ENCODE results near the gene SORT1.

Gene SORT1

GRCh38 chr1:109283748-109284600, 113.7 kb downstream of the SORT1 start:
- peak overlapping the region; percentile 89 for H3K4me2 ChIP-seq
- TF ChIP-seq CTCF (conservative IDR thresholded peaks at IDR 0.05; ENCODE audit: low read depth, low read length) = peak; percentile 6; the same call in 1 of the 2 replicates
- no peaks in the 10 kb centered on the region for H4K20me1 ChIP-seq (ENCODE audit: insufficient read depth)
- peak overlapping the region; percentile 70 for H3K27ac ChIP-seq
- peak overlapping the region; percentile 70 for H3K9ac ChIP-seq
- no peaks in the 10 kb centered on the region for H3K79me2 ChIP-seq (ENCODE audit: insufficient read depth, low read depth)
- H2AFZ ChIP-seq (ENCODE audit: low read depth) = peak overlapping the region; percentile 84
- peaks cover 25% of the 10 kb centered on the region for H3K4me1 ChIP-seq (ENCODE audit: low read depth, poor library complexity, severe bottlenecking)
- no peaks in the 10 kb centered on the region for H3K36me3 ChIP-seq (ENCODE audit: insufficient read depth)
- peak overlapping the region; percentile 98 for H3K4me3 ChIP-seq (IDR thresholded peaks at IDR 0.05; ENCODE audit: insufficient read depth, low read depth, low read length)
- no peaks in the 10 kb centered on the region for H3K27me3 ChIP-seq (ENCODE audit: insufficient read depth, low read depth)

DNA sequence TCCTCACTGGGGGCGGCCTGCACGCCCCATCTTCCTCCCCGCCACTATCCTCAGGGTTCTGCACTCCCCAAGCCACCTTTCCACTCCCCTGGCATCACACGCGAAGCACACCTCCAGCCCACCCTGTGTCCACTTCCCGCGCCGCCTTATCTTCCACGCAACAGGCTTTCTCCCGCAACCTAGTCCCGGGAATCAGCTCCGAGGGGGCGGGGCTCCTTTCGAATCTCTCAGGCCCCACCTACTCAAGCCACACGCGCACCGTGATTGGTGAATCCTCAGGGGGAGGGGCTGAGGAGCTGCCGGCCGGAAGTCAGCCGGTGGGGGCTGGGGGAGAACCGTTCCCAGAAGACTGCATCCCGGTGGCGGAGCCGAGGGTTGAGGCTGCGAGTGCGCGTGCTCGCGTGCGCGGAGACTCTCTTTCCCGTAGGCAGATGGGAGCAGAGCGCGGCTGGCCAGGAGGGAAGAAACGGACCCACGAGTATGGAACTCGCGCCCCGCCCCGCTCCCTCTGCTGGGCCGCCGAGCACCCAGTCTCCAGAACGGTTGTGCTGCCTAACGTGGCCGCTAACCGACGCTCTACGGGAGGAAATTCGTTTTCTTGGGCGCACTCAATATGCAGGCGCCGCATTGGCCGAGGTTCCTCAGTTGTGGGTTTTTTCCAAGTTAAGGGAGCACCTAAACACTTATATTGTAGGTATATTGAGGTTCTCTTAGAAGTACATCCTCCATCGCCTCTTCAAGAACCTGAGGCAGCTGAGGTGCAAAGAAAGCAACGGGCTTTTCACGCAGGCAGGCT, 114.6 kb downstream of the SORT1 start, which contains the start of gene PSRC1:
Gene PSRC1, minus strand, starts transcription at position 194 of the 796 bp plus-strand sequence.
- Histone ChIP-seq H3K9ac (peak within 1 kb of the TSS; percentile 70), H3K27ac (peak within 1 kb of the TSS; percentile 70), H3K4me1 (ENCODE audit: low read depth, poor library complexity, severe bottlenecking) (peaks cover 26% of the 10 kb centered on the region), H3K27me3 (ENCODE audit: insufficient read depth, low read depth) (no peaks in the 10 kb centered on the region), H4K20me1 (ENCODE audit: insufficient read depth) (no peaks in the 10 kb centered on the region), H3K4me3 (IDR thresholded peaks at IDR 0.05; ENCODE audit: insufficient read depth, low read depth, low read length) (peak within 1 kb of the TSS; percentile 98), H2AFZ (ENCODE audit: low read depth) (peak within 1 kb of the TSS; percentile 84), H3K4me2 (peak within 1 kb of the TSS; percentile 89), H3K79me2 (ENCODE audit: insufficient read depth, low read depth) (no peaks in the 10 kb centered on the region), H3K36me3 (ENCODE audit: insufficient read depth) (no peaks in the 10 kb centered on the region)
- peak; percentile 72 for TF ChIP-seq CTCF (conservative IDR thresholded peaks at IDR 0.05; ENCODE audit: low read depth, low read length)

DNA sequence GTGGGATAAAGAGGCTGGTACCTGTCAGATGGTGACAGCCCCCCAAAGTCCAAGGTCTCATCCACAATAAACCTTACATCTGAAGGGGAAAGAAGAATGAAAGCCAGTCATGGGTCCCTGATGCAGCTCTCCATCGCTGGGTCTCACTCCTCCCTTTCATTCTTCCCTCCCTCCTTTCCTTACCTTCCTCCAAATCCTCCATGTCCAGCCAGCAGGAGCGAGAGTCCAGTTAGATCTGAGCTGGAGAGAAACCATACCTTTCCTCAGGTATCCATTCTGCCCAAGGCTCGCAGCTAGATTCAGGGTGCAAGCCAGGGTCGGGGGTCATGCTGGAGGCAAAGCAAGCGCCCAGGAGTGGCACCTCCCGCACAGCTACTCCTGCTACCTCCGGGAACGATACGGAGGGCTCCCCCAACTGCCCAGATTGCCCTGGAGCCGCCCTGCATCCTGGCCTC, 115.2 kb downstream of the SORT1 start:
- H3K4me3 ChIP-seq (IDR thresholded peaks at IDR 0.05; ENCODE audit: insufficient read depth, low read depth, low read length) = peak overlapping the region; percentile 98
- no peak for TF ChIP-seq CTCF (conservative IDR thresholded peaks at IDR 0.05; ENCODE audit: low read depth, low read length)
- H2AFZ ChIP-seq (ENCODE audit: low read depth) = peak overlapping the region; percentile 84
- H3K27me3 ChIP-seq (ENCODE audit: insufficient read depth, low read depth) = no peaks in the 10 kb centered on the region
- H3K27ac ChIP-seq = no peak overlapping the region
- no peaks in the 10 kb centered on the region for H3K36me3 ChIP-seq (ENCODE audit: insufficient read depth)
- peak overlapping the region; percentile 89 for H3K4me2 ChIP-seq
- H4K20me1 ChIP-seq (ENCODE audit: insufficient read depth) = no peaks in the 10 kb centered on the region
- H3K9ac ChIP-seq = peak overlapping the region; percentile 70
- H3K79me2 ChIP-seq (ENCODE audit: insufficient read depth, low read depth) = no peaks in the 10 kb centered on the region
- H3K4me1 ChIP-seq (ENCODE audit: low read depth, poor library complexity, severe bottlenecking) = peaks cover 32% of the 10 kb centered on the region

DNA sequence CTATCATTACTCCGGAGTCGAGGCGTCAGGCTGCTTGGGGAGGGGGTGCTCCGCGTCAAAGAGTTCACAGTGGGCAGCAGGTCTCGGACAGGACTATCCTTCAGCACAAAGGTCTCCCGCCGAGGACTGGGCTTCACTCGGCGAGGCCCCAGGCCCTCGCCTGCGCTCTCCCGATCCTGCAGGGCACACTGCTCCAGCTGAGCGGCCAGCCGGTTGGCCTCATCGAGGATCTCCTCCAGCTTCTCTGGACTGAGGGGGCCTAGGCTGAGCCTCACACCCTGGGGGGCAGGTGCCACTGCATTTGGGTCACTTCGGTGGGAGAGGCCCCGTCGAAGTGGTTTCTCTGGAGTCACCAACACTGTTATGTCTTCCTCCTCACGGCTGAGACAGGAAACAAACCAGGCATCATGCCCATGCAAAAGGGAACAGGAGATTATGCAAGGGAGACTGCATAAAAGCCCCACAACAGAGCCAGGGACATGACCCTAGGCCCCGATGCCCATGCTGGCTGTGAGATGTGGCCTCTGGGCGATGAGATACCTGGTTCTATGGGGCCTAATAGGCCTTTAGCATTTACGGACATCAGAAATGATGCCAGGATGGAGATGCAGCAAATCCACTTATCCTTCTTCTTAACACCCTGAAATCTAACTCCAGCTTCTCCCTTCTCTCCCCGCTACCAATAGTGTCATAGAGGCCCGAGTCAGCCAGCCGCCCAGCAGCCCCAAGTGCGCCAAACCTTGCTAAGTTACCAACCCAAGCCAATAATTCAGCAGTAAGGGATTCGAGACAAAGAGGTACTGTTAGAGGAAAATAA, 115.8 kb downstream of the SORT1 start:
- Histone ChIP-seq H3K4me1 (ENCODE audit: low read depth, poor library complexity, severe bottlenecking) (peaks cover 38% of the 10 kb centered on the region), H3K4me2 (peak overlapping the region; percentile 89), H3K9ac (peak overlapping the region; percentile 70; the same call in 1 of the 2 replicates), H3K27ac (no peak overlapping the region), H3K79me2 (ENCODE audit: insufficient read depth, low read depth) (no peaks in the 10 kb centered on the region), H4K20me1 (ENCODE audit: insufficient read depth) (no peaks in the 10 kb centered on the region), H3K27me3 (ENCODE audit: insufficient read depth, low read depth) (no peaks in the 10 kb centered on the region), H3K4me3 (IDR thresholded peaks at IDR 0.05; ENCODE audit: insufficient read depth, low read depth, low read length) (peak overlapping the region; percentile 98), H2AFZ (ENCODE audit: low read depth) (peak overlapping the region; percentile 84), H3K36me3 (ENCODE audit: insufficient read depth) (no peaks in the 10 kb centered on the region)
- no peak for TF ChIP-seq CTCF (conservative IDR thresholded peaks at IDR 0.05; ENCODE audit: low read depth, low read length)
